ENCODE measurements around the gene CLDN15. TPM values are rescaled to one million over a fixed set of nuclear protein-coding genes. Genes with fewer than 3 reads are reported as not detected.
A peak's percentile ranks its signal among the peaks of the same experiment; 100 is the strongest.
"Not testable (repeated sequence)": the region's sequence is repeated elsewhere in the genome, so short reads cannot be mapped to it uniquely, and the experiment has no call there.

CLDN15 gene, protein sequence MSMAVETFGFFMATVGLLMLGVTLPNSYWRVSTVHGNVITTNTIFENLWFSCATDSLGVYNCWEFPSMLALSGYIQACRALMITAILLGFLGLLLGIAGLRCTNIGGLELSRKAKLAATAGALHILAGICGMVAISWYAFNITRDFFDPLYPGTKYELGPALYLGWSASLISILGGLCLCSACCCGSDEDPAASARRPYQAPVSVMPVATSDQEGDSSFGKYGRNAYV
- total RNA-seq (2014; rRNA removed; shearing (Covaris generic)): 14.7 and 15.1 TPM in 2 replicates

DNA sequence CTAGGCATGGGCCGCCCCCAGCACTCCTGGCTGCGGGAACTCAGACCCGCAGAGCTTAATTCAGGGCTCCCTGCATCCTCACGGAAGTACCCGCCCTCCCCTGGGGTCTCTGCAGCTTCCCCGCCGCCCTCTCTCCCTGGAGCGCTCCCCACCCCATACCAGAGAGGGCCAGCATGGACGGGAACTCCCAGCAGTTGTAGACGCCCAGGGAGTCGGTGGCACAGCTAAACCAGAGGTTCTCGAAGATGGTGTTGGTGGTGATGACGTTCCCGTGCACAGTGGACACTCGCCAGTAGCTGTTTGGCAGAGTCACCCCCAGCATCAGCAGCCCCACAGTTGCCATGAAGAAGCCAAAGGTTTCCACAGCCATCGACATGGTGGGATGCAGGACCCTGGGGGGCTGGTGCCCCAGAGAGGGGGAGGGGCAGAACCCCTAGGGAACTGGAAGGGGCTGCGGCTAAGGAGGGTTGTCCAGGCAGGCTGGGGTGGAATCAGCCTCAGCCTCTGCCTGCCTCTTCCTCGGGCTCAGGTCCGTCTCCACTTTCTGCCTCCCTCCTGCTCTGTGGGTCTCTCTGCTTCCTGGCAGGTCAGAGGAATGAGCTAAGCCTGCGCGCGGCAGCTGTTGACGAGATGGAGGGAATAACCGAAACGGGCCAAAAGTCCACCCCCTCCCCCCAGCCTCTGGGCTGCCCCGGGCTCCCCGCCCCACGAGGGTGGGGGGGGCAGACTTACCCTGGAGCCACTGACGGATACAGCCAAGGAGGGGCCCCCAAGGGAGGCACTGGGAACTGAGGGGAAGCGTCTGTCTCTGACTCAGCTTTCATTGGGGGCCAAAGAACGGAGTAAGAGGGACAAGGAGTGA lies at the start of gene CLDN15:
TSS of gene CLDN15 (minus strand) at position 597 of the 862 bp plus-strand sequence. CDS start at position 376, 221 bp downstream.
- no peak for DNase-seq (ENCODE audit: low spot score)

DNA sequence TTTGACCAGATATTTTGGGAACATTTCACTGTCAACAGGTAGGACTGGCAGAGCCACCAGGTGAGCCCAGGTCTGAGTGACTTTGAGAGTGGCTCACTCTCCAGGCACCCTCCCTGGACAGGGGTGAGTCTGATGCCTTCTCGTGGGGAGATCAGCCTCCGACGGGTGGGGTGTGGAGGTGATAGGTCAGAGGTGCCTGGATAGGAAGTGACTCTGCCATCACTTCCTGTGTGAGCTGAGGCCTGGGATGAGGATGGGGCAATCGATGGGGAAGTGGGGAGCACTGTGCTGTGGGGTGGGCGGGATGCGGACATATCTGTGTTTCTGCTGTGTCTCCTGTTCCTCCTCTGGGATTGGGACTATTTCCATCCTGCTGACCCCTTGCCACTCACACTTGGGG lies 49.4 kb upstream of the CLDN15 start:
- DNase-seq (ENCODE audit: low spot score): no peak

DNA sequence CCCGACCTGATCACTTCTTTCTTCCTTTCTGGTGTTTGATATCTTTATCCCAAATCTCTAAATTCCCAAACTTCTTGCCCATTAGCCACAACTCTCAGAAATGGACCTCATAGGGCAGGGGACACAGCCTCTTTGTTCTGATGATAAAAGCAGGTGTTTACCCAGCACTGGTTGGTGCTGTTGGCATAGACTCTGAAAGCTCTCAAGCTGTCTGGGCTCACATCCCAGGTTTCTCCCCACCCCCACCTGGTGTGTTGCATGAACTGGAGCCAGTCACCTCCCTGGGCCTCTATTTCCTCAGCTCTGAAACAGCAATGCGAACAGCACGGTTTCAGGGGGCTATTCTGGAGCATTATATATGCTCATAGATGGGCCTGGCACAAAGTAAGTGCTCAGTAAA lies 48.3 kb upstream of the CLDN15 start:
- DNase-seq (ENCODE audit: low spot score): not testable (repeated sequence)

DNA sequence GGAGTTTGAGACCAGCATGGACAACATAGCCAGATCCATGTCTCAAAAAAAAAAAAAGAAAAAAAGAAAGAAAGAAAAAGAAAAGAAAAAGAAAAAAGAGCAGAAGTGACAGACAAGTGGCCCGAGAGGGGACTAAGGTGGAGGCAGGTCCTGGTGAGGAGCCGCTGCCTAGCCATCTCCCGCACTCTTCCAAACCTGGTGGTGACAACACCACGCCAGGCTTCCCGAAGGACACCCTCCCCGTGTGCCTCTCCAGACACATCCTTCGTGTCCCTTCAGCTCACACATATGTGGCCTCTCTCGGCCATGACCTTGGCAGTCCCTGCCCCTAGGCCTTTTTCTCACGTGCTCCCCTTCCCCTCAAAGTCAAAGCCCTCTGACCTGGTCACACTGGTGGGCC lies 47.6 kb upstream of the CLDN15 start:
- no peak for DNase-seq (ENCODE audit: low spot score)

DNA sequence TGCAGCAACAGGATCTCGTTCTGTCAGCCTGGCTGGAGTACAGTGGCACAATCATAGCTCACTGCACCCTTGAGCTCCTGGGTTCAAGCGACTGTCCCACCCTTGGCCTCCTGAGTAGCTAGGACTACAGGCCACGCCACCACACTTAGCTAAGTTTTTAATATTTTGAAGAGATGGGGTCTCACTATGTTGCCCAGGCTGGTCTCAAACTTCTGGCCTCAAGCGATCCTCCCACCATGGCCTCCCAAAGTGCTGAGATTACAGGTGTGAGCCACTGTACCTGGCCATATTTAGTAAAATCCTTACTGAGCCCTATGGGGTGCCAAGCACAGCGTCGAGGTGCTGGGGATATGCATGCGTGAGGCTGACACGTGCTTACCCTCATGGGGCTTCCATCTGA lies 43.3 kb upstream of the CLDN15 start:
- not testable (repeated sequence) for DNase-seq (ENCODE audit: low spot score)

DNA sequence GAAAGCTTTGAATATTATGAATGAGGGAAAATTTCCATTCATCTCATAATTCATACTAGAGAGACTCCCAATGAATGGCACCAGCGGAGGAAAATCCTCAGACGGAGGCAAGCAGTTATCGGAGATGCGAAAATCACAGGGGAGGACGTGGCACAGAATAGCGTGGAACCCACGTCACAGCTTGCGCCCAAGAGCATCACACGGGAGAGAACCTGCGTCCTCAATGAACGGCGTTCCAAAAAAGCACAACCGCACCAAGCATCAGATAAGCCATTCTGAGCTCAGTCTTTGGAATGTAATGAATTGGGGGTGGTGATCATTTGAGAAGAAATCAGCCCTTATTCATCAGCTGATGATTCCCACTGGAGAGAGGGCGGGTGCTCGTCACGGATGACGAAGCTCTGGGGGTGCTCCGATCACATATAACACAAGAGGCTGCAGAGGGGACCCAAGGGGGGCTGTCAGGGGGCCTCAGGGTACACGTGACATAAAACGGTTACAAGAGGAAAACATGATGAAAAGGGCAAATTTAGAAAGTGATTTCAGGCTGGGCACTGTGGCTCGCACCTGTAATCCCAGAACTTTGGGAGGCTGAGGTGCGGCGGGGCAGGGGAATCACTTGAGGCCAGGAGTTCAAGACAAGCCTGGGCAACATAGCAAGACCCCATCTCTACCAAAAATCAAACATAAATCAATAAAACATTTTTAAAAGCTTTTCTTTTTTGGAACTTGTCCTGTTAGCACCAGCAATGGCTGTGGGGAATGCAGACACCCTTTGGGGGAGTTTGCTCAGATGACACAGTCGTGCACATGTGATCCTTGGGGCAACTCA lies 41.1 kb upstream of the CLDN15 start:
- DNase-seq (ENCODE audit: low spot score): no peak

DNA sequence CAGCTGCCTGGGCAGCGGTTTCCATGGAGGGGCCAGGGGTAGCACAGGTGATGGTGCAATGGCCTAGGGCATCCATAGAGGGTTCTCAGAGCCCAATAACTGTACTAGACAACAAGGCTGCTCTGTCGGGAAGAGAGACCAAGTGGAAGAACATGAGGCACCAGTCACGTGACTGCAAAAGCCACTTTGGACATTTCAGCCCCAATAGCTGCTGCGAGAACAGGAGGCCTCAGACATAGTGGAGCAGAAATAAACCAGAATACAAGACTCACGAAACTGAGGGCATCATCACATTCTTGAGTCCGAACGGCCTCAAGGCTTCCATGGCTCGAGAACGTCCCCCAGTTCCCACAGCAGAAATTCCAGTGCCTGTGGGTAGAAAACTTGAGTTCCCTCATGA lies 39.6 kb upstream of the CLDN15 start:
- no peak for DNase-seq (ENCODE audit: low spot score)

DNA sequence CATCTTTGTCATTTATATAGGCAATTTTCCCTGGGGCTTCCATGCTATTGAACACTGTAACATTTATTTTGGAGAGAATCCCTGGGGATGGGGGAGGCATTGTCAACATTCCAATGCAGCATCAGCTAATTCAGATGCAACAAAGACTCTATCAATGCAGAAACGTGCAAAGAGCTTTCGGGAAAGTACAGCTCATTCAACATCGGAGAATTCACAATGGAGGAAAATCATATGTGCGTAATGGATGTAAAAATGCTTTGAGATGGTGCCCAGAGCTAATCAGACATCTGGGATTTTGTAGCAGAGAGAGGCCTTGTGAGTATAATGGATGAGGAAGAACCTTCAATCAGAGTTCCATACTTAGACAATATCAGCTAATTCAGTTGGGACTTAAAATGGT lies 35.6 kb upstream of the CLDN15 start:
- DNase-seq (ENCODE audit: low spot score): no peak

DNA sequence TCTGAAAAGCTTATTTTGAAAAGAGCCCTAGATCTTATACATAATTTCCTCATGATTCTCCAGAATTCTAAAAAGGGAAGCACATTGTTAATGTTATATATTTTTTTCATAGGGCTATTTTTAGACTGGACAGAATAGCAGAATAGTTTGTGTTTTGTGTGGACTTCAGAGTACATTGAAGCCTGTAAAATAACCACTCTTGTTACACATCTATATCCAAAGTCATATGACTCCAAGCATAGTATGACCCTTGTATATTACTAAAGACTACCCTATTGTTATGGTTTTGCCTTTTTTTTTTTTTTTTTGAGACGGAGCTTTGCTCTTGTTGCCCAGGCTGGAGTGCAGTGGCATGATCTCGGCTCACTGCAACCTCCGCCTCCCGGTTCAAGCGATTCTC lies 33.4 kb upstream of the CLDN15 start:
- DNase-seq (ENCODE audit: low spot score): no peak

DNA sequence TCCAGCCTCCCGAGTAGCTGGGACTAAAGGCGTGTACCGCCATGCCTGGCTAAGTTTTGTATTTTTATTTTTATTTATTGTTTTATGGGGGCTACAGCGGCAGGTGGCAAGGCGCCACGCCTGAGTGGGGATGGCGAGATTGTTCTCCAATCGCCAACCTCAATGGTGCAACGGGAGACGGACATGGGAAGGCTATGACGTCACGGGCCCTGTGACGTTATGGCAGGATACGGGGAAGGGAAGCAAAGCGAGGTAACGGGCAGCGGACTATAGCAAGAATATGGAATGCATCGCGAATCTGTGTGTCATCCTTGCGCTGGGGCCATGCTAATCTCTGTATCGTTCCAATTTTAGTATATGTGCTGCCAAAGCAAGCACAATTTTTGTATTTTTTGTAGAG lies 32.1 kb upstream of the CLDN15 start:
- DNase-seq (ENCODE audit: low spot score): no peak

DNA sequence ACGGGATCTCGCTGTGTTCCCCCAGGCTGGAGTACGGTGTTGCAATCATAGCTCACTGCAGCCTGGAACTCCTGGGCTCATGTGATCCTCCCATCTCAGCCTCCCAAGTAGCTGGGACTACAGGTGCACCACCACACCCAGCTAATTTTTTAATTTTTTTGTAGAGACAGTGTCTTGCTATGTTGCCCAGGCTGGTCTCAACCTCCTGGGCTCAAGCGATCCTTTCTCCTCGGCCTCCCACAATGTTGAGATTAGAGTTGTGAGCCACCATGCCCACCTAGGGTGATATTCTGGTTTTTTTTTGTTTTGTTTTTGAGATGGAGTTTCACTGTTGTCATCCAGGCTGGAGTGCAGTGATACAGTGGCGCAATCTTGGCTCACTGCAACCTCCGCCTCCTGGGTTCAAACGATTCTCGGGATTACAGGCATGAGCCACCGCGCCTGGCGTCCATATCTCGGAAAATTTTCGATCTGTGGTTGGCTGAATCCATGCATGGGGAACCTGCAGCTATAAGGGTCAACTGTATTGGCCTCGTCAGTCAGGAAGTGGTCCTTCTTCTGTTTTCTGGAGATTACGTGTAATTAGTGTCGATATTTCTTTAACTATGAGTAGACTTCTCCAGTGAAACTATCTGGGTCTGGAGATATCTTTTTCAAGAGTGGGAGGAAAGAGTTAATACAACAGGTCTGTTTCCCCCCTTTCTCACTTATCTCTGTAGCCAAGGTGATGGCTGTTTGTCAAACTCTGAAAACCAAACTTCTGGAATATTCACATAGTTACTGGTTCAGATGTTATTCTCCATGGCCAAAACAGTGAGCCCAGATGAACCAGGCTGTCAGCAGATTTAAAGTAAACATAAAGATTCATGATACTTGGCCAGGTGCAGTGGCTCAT lies 28.3 kb upstream of the CLDN15 start:
- no peak for DNase-seq (ENCODE audit: low spot score)

DNA sequence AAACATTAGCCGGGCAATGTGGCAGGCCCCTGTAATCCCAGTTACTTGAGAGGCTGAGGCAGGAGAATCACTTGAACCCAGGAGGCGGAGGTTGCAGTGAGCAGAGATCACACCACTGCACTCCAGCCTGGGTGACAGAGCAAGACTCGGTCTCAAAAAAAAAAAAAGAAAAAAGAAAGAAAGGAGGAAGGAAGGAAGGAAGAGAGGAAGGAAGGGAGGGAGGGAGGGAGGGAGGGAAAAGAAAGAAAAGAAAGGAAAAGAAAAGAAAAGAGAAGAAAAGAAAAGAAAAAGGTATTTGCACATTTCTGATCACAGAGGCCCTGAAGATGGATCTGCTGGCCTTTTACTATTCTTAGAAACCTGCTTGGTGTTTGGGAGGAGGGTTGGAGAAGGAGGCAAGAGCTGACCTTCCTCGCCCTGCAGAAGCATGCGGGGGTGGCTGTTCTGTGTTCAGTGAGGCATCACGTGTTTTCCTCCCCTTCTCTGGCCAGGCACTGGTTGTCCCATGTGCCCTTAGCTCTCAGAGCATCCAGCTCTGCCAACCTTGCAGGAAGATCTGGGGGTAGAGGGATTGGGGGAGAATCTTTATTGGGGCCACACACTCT lies 26.6 kb upstream of the CLDN15 start:
- DNase-seq (ENCODE audit: low spot score): not testable (repeated sequence)

DNA sequence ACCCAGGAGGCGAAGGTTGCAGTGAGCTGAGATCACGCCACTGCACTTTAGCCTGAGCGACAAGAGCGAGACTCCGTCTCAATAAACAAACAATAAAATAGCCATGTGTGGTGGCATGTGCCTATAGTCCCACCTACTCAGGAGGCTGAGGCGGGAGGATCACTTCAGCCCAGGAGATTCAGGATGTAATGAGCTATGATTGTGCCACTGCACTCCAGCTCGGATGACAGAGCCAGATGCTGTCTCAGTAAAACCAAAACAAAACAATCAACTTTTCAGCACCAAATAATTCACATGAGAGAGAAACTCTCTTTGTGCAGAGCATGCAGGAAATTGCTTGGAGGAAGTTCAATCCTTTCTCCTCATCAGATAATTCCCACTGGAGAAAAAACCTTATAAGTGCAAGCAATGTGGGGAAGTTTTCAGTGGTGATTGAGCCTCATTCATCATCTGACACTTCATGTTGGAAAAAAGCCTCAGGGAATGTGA lies 20.7 kb upstream of the CLDN15 start:
- DNase-seq (ENCODE audit: low spot score): no peak

DNA sequence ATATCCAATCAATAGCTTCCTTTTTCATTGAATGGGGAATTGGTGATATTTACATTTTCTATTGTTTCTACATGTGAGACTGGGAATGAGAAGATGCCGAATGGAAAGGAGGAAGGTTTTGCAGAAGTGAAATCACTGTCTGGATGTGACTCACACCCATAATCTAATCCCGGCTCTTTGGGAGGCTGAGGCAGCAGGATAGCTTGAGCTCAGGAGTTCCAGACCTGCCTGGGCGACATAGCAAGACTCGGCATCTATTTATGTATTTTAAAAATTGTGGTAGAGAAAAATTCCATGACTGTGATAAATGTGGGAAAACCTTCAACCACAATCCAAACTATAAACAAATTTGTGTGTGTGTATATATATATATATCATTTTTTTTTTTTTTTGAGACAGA lies 18.2 kb upstream of the CLDN15 start:
- no peak for DNase-seq (ENCODE audit: low spot score)

DNA sequence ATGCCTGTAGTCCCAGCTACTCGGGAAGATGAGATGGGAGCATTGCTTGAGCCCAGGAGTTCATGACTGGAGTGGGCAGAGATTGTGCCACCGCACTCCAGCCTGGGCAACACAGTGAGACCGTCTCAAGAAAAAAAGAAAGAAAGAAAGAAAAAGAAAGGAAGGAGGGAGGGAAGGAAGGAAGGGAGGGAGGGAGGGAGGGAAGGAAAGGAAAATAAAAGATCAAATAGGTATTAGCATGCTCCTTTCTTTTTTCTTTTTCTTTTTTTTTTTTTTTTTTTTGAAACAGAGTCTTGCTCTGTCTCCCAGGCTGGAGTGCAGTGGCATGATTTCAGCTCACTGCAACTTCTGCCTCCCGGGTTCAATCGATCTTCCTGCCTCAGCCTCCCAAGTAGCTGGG lies 15.6 kb upstream of the CLDN15 start:
- DNase-seq (ENCODE audit: low spot score): not testable (repeated sequence)

DNA sequence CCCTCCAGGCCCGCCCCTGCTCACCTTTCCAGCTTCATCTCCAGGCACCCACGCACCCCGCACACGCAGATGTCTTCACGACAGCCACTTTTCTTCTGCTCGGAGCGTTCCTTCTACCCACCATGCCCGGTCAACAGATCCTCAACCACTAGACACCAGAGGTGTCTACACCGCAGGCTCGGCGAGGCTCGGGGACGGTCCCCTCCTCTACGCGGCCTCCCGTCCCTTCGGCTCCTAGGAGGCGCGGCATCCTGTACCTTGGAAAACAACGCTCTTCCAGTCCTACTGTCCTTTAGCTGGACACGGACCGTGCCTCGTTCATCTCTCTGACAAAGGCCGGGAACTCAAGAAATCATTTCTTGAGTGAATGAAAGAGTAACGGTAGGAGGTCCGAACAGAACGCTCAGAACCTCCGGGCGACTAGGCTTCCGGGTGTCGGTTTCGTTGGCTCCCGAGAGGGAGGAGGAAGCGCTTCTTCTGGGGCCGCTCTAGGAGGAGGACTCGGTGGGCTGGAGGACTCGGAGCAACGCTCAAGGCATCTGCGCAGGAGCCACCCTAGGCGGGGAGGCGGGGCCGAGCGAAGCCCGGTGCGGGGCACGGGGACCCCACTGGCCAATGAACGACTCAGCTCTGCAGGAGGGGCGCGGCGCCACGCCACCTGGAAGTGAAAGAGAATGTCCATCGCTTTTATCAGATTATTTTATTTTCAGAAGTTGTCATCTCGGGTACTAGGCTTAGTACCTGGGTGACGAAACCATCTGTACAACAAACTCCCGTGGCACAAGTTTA lies 14.5 kb upstream of the CLDN15 start:
- DNase-seq (ENCODE audit: low spot score): peak; percentile 99

DNA sequence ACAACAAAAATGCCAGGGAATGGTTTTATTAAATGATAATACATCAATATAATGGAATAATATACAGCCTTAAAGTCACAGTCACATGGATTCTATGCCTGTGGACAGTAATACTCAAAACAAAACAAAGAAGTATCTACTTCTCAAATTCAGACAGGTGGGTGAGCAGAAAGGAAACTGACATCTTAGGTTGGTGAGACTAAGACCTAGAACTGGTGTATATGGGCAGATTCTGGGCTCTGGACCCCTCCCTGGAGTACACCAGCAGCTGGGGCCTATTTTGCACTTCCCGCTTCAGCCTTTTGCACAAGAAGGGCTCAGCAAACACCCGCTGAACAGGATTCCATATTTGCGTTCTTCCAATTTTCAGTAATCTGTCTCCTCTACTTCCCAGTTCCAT lies 12.7 kb upstream of the CLDN15 start:
- DNase-seq (ENCODE audit: low spot score): no peak

DNA sequence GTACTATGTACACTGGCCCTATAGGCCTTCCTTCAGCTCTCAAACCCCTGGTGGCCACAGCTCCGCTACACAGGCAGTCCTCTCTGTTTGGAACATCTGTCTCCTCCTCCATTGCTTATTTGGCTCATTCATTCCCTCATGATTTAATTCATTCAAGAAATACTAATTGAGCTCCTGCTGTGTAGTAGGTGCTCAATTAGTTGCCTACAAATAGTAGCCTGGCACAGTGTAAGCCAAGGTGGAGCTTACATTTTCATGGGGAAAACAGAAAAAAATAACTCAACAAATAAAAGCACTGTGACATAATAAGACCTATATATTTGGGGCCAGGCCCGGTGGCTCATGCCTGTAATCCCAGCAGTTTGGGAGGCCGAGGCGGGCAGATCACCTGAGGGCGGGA lies 10.7 kb upstream of the CLDN15 start:
- DNase-seq (ENCODE audit: low spot score): no peak

DNA sequence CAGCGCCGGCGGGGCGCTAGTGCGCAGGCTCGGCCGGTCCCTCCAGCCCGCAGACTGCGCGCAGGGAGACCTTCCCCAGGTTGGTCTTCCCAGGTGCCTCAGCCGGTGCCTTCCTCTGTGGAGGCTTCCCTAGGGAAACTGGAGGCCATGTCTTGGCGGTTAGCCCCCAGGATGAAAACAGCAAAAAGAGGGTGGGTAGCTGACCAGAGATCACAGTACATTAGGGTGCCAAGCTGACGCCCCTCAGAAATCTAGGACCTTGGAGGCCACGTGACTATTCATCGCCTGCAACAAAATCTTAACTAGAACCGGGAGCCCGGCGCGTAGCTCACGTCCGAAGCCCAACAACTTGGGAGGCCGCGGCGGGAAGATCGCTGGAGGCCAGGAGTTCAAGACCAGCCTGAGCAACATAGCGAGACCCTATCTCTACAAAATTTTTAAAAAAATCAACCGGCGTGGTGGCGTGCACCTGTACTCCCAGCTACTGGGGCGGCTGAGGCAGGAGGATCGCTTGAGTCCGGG lies 7.6 kb upstream of the CLDN15 start:
- DNase-seq (ENCODE audit: low spot score): no peak

Measured in HT-29 (cell line).